ENCODE results near the gene KDM3B. TPM values are rescaled to one million over a fixed set of nuclear protein-coding genes. Genes with fewer than 3 reads are reported as not detected.

The KDM3B gene, protein sequence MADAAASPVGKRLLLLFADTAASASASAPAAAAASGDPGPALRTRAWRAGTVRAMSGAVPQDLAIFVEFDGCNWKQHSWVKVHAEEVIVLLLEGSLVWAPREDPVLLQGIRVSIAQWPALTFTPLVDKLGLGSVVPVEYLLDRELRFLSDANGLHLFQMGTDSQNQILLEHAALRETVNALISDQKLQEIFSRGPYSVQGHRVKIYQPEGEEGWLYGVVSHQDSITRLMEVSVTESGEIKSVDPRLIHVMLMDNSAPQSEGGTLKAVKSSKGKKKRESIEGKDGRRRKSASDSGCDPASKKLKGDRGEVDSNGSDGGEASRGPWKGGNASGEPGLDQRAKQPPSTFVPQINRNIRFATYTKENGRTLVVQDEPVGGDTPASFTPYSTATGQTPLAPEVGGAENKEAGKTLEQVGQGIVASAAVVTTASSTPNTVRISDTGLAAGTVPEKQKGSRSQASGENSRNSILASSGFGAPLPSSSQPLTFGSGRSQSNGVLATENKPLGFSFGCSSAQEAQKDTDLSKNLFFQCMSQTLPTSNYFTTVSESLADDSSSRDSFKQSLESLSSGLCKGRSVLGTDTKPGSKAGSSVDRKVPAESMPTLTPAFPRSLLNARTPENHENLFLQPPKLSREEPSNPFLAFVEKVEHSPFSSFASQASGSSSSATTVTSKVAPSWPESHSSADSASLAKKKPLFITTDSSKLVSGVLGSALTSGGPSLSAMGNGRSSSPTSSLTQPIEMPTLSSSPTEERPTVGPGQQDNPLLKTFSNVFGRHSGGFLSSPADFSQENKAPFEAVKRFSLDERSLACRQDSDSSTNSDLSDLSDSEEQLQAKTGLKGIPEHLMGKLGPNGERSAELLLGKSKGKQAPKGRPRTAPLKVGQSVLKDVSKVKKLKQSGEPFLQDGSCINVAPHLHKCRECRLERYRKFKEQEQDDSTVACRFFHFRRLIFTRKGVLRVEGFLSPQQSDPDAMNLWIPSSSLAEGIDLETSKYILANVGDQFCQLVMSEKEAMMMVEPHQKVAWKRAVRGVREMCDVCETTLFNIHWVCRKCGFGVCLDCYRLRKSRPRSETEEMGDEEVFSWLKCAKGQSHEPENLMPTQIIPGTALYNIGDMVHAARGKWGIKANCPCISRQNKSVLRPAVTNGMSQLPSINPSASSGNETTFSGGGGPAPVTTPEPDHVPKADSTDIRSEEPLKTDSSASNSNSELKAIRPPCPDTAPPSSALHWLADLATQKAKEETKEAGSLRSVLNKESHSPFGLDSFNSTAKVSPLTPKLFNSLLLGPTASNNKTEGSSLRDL (N-terminal part only)
- polyA plus RNA-seq (2011; rRNA removed), result 50.6 and 52.5 TPM in 2 replicates
- 17.9 and 23.5 TPM in 2 replicates for polyA plus RNA-seq (2012; cell fraction: cytosol; rRNA removed)
- polyA plus RNA-seq (2012; cell fraction: nucleus; rRNA removed), result 18.4 and 28.9 TPM in 2 replicates
- polyA plus RNA-seq (2017; fragmentation: RNase III; extraction: RNeasy Plus Mini Kit Qiagen cat#74134 plus additional on column Dnase treatment), result 35.4 to 38.1 TPM (median 37.4 TPM) in 3 replicates
- 60.8 and 61.3 TPM in 2 replicates for polyA minus RNA-seq (2011; rRNA and poly(A)+ RNA removed)

DNA sequence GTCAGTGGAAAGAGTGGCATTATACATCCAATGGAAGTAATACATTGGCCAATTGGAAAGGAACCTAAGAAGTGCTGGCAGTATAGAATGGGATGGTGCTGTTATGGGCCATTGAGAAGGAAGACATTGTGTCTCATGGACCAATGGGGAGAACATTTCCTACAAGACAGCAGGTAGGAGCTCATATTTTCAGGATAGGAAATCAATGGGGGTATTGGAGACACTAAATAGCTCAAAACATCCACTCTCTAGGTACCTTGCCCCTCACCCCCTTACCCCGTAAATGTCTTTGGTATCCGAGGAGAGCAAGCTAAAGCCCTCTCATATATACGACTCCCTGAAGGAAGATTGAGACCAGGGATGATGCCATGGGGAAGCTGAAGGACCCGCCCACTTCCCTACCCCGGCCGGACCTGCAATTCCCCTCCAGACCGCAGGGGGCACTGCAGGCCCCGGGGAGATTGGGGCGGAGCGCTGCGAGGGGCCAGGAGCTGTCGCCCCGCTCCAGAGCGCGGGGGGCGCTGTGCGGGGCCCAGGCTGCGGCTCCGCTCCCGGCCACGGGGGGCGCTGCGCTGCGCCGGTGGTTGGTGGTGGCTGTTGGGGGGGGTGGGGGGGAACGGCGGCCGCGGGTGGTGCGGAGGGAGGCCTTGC, at the start of gene KDM3B:
Gene KDM3B (plus strand): TSS at position 615 of the 651 bp plus-strand sequence. CDS start 111 bp downstream, outside the sequence.
- ChIA-PET POLR2A (interaction anchor here (0.6 to 4.5 kb wide), 8 partner anchors 11 to 510 kb away, joined by 3 to 68 read pairs (median 6); partner anchors contain the start of genes BRD8, CDC23, CDC25C and EGR1), CTCF (interaction anchor here (0.6 to 6.2 kb wide), 56 partner anchors 7 to 1667 kb away, joined by 3 to 197 read pairs (median 6); partner anchors contain the start of genes CDC23, CDC25C, FAM53C and GFRA3)
- H3K4me1 ChIP-seq, result peaks cover 19% of the 10 kb centered on the region
- peaks cover 9% of the 10 kb centered on the region; the same call in 2 of the 3 replicates for H3K9me3 ChIP-seq
- ATAC-seq (peak; percentile 60 to 76), FAIRE-seq (no peak), DNase-seq (ENCODE audit: low read depth in 1 of 2, low spot score in 1 of 2) (peak; percentile 87 to 94)
- WGBS (ENCODE audit: missing lambda C conversion rate), result 31% methylated on average over 4 of the region's 30 CpGs
- H3K4me3 ChIP-seq, result peak within 1 kb of the TSS; percentile 99
- TF ChIP-seq RARB (CRISPR knock-in tag; IDR thresholded peaks at IDR 0.05), result no peak
- TF ChIP-seq SMC3 (IDR thresholded peaks at IDR 0.05), result peak; percentile 30; the same call in 2 of the 3 replicates
- TF ChIP-seq RAD21 (conservative IDR thresholded peaks at IDR 0.05 in 1 of 2, IDR thresholded peaks at IDR 0.05 in 1 of 2), result peak; percentile 21 to 31; a peak in 2 of 5 replicates
- TF ChIP-seq, protein P1, sequence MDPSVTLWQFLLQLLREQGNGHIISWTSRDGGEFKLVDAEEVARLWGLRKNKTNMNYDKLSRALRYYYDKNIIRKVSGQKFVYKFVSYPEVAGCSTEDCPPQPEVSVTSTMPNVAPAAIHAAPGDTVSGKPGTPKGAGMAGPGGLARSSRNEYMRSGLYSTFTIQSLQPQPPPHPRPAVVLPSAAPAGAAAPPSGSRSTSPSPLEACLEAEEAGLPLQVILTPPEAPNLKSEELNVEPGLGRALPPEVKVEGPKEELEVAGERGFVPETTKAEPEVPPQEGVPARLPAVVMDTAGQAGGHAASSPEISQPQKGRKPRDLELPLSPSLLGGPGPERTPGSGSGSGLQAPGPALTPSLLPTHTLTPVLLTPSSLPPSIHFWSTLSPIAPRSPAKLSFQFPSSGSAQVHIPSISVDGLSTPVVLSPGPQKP (IDR thresholded peaks at IDR 0.05; ENCODE audit: low read depth, low read length), result no peak
- no peak for TF ChIP-seq FOSL2 (IDR thresholded peaks at IDR 0.05)
- TF ChIP-seq FOSL2 (CRISPR knock-in tag; IDR thresholded peaks at IDR 0.05), result peak; percentile 27; the same call in 1 of the 2 replicates
- TF ChIP-seq ZNF302 (CRISPR knock-in tag; IDR thresholded peaks at IDR 0.05), result no peak
- TF ChIP-seq, protein P2, sequence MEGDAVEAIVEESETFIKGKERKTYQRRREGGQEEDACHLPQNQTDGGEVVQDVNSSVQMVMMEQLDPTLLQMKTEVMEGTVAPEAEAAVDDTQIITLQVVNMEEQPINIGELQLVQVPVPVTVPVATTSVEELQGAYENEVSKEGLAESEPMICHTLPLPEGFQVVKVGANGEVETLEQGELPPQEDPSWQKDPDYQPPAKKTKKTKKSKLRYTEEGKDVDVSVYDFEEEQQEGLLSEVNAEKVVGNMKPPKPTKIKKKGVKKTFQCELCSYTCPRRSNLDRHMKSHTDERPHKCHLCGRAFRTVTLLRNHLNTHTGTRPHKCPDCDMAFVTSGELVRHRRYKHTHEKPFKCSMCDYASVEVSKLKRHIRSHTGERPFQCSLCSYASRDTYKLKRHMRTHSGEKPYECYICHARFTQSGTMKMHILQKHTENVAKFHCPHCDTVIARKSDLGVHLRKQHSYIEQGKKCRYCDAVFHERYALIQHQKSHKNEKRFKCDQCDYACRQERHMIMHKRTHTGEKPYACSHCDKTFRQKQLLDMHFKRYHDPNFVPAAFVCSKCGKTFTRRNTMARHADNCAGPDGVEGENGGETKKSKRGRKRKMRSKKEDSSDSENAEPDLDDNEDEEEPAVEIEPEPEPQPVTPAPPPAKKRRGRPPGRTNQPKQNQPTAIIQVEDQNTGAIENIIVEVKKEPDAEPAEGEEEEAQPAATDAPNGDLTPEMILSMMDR (IDR thresholded peaks at IDR 0.05), result peak; percentile 99
- TF ChIP-seq HOXB5 (CRISPR knock-in tag; IDR thresholded peaks at IDR 0.05), result no peak
- peak within 1 kb of the TSS; percentile 96 to 100 for H3K27ac ChIP-seq
- H3K4me2 ChIP-seq, result peak within 1 kb of the TSS; percentile 96

DNA sequence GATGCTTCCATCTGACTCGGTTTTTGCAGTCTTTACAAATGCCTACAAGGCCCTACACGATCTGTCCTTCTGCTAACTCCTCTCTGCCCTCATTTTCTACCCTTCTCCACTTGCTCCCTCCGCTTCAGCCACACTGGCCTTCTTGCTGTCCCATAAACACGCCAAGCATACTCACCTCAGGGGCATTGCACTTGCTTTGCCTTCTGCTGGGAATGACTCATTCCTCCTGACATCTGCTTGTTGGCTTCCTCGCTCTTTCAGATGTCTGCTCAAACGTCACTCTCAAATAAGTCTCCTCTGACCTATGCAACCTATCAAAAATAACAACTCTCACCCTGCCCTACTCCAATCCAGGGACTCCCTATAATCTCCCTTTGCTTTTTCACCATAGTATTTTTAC, 49.1 kb upstream of the KDM3B start:
- ChIA-PET CTCF (interaction anchor here (1.0 kb wide), 1 partner anchor 49 kb away, joined by 5 read pairs; no protein-coding TSS in a partner anchor), POLR2A (no interaction called here)
- FAIRE-seq (no peak), DNase-seq (ENCODE audit: low read depth in 1 of 2, low spot score in 1 of 2) (no peak), ATAC-seq (peak in 1 of 2 experiments; percentile 37; a peak in 2 of 6 replicates)
- Histone ChIP-seq H3K9me3 (no peaks in the 10 kb centered on the region), H3K4me3 (no peak overlapping the region), H3K4me1 (no peaks in the 10 kb centered on the region), H3K4me2 (no peak overlapping the region), H3K27ac (no peak overlapping the region)
- WGBS (ENCODE audit: missing lambda C conversion rate), result 65% methylated on average over 6 of the region's 6 CpGs
- TF ChIP-seq HOXA7 (CRISPR knock-in tag; IDR thresholded peaks at IDR 0.05) (no peak), CHD4 (IDR thresholded peaks at IDR 0.05; ENCODE audit: borderline replicate concordance) (no peak), HOXB13 (CRISPR knock-in tag; IDR thresholded peaks at IDR 0.05; ENCODE audit: low read depth) (no peak), RAD21 (conservative IDR thresholded peaks at IDR 0.05 in 1 of 2, IDR thresholded peaks at IDR 0.05 in 1 of 2) (no peak), EHMT2 (IDR thresholded peaks at IDR 0.05; ENCODE audit: low read depth) (no peak), CHD2 (IDR thresholded peaks at IDR 0.05; ENCODE audit: low read length, partially characterized antibody) (no peak), TP53 (CRISPR knock-in tag; IDR thresholded peaks at IDR 0.05) (no peak), RARB (CRISPR knock-in tag; IDR thresholded peaks at IDR 0.05) (no peak)
- TF ChIP-seq, protein P3, sequence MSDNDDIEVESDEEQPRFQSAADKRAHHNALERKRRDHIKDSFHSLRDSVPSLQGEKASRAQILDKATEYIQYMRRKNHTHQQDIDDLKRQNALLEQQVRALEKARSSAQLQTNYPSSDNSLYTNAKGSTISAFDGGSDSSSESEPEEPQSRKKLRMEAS (IDR thresholded peaks at IDR 0.05), result no peak
- TF ChIP-seq, protein P4, sequence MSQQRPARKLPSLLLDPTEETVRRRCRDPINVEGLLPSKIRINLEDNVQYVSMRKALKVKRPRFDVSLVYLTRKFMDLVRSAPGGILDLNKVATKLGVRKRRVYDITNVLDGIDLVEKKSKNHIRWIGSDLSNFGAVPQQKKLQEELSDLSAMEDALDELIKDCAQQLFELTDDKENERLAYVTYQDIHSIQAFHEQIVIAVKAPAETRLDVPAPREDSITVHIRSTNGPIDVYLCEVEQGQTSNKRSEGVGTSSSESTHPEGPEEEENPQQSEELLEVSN (IDR thresholded peaks at IDR 0.05; ENCODE audit: borderline replicate concordance, low read depth), result no peak
